ENCODE measurements around the gene CLIP3.

CLIP3 gene

DNA sequence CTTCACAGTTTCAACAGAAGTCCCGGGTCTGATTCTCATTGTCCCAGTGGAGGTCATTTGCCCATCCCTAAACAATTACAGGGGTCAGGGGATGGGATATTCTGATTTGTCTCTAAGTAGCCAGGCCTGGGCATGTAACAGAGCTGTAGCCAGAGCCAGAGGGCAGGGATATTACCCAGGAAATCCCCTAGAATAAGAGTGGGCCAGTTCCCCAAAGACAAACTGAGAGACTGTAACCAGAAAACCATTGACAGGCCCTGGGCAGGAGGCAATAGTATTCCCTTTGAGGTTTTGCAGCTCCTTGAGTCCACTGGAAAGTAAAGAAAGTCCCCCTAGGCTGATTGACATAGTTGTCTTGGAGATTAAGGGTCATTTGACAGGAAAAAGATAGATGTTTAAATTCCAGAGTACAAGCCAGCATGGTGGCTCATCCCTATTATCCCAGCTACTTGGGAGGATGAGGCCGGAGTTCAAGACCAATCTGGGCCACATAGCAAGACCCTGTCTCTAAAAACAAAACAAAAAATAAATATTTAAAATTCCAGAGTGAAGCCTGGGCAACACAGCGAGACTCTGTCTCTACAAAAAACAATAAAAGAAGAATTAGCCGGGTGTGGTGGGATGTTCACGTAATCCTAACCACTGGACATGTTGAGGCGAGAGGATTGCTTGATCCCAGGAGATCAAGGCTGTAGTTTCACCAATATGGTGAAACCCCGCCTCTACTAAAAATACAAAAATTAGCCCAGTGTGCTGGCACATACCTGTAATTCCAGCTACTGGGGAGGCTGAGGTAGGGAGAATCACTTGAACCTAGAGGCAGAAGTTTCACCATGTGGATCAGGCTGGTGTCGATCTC, 39.5 kb downstream of the CLIP3 start:
- TF ChIP-seq, protein P1, sequence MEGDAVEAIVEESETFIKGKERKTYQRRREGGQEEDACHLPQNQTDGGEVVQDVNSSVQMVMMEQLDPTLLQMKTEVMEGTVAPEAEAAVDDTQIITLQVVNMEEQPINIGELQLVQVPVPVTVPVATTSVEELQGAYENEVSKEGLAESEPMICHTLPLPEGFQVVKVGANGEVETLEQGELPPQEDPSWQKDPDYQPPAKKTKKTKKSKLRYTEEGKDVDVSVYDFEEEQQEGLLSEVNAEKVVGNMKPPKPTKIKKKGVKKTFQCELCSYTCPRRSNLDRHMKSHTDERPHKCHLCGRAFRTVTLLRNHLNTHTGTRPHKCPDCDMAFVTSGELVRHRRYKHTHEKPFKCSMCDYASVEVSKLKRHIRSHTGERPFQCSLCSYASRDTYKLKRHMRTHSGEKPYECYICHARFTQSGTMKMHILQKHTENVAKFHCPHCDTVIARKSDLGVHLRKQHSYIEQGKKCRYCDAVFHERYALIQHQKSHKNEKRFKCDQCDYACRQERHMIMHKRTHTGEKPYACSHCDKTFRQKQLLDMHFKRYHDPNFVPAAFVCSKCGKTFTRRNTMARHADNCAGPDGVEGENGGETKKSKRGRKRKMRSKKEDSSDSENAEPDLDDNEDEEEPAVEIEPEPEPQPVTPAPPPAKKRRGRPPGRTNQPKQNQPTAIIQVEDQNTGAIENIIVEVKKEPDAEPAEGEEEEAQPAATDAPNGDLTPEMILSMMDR (IDR thresholded peaks at IDR 0.05; ENCODE audit: insufficient read depth, low read length) = no peak
- TF ChIP-seq POLR2AphosphoS5 (IDR thresholded peaks at IDR 0.05; ENCODE audit: low read depth) = no peak
- no peak for TF ChIP-seq SPI1 (IDR thresholded peaks at IDR 0.05; ENCODE audit: borderline replicate concordance, low read depth)
- no peak for TF ChIP-seq GABPA (IDR thresholded peaks at IDR 0.05; ENCODE audit: low read depth)
- TF ChIP-seq, protein P2, sequence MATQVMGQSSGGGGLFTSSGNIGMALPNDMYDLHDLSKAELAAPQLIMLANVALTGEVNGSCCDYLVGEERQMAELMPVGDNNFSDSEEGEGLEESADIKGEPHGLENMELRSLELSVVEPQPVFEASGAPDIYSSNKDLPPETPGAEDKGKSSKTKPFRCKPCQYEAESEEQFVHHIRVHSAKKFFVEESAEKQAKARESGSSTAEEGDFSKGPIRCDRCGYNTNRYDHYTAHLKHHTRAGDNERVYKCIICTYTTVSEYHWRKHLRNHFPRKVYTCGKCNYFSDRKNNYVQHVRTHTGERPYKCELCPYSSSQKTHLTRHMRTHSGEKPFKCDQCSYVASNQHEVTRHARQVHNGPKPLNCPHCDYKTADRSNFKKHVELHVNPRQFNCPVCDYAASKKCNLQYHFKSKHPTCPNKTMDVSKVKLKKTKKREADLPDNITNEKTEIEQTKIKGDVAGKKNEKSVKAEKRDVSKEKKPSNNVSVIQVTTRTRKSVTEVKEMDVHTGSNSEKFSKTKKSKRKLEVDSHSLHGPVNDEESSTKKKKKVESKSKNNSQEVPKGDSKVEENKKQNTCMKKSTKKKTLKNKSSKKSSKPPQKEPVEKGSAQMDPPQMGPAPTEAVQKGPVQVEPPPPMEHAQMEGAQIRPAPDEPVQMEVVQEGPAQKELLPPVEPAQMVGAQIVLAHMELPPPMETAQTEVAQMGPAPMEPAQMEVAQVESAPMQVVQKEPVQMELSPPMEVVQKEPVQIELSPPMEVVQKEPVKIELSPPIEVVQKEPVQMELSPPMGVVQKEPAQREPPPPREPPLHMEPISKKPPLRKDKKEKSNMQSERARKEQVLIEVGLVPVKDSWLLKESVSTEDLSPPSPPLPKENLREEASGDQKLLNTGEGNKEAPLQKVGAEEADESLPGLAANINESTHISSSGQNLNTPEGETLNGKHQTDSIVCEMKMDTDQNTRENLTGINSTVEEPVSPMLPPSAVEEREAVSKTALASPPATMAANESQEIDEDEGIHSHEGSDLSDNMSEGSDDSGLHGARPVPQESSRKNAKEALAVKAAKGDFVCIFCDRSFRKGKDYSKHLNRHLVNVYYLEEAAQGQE (IDR thresholded peaks at IDR 0.05; ENCODE audit: insufficient replicate concordance, low read depth) = no peak
- H3K27ac ChIP-seq (replicated peaks) = no peak overlapping the region
- H3K27me3 ChIP-seq (ENCODE audit: insufficient read depth, poor library complexity, severe bottlenecking) = no peaks in the 10 kb centered on the region
- DNase-seq (ENCODE audit: low read depth in 1 of 2, low spot score in 1 of 2) = no peak
- no peak overlapping the region for H3K4me3 ChIP-seq (replicated peaks; ENCODE audit: insufficient read depth, low read length)

DNA sequence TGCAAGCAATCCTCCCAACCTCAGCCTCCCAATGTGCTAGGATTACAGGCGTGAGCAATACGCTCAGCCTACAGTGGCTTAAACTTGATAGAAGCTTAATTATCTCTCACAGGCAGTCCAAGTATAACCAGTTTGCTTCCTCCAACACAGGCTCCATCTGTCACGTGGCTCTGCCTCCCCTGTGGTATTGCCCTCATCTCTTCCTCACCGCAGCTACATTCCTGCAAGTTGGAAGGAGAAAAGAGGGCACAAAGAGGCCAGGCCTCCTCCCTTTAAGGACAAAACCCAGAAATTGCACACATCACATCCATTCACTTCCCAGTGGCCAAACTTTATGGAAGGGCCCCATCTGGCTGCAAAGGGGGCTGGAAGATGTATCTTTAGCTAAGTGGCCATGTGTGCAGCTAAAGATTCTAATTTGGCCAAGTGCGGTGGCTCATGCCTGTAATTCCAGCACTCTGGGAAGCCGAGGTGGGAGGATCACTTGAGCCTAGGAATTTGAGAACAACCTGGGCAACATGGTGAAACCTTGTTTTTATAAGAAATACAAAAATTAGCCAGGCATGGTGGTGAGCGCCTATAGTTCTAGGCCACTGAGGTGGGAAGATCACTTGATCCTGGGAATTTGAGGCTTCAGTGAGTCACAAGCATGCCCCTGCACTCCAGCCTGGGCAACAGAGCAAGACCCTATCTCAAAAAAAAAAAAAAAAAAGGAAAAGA, 40.8 kb downstream of the CLIP3 start:
- Histone ChIP-seq H3K27me3 (ENCODE audit: insufficient read depth, poor library complexity, severe bottlenecking) (no peaks in the 10 kb centered on the region), H3K27ac (replicated peaks) (no peak overlapping the region), H3K4me3 (replicated peaks; ENCODE audit: insufficient read depth, low read length) (no peak overlapping the region)
- no peak for DNase-seq (ENCODE audit: low read depth in 1 of 2, low spot score in 1 of 2)
- TF ChIP-seq SPI1 (IDR thresholded peaks at IDR 0.05; ENCODE audit: borderline replicate concordance, low read depth) = no peak
- no peak for TF ChIP-seq POLR2AphosphoS5 (IDR thresholded peaks at IDR 0.05; ENCODE audit: low read depth)
- TF ChIP-seq, protein P2 (IDR thresholded peaks at IDR 0.05; ENCODE audit: insufficient replicate concordance, low read depth) = no peak
- TF ChIP-seq, protein P1 (IDR thresholded peaks at IDR 0.05; ENCODE audit: insufficient read depth, low read length) = no peak
- TF ChIP-seq GABPA (IDR thresholded peaks at IDR 0.05; ENCODE audit: low read depth) = no peak

DNA sequence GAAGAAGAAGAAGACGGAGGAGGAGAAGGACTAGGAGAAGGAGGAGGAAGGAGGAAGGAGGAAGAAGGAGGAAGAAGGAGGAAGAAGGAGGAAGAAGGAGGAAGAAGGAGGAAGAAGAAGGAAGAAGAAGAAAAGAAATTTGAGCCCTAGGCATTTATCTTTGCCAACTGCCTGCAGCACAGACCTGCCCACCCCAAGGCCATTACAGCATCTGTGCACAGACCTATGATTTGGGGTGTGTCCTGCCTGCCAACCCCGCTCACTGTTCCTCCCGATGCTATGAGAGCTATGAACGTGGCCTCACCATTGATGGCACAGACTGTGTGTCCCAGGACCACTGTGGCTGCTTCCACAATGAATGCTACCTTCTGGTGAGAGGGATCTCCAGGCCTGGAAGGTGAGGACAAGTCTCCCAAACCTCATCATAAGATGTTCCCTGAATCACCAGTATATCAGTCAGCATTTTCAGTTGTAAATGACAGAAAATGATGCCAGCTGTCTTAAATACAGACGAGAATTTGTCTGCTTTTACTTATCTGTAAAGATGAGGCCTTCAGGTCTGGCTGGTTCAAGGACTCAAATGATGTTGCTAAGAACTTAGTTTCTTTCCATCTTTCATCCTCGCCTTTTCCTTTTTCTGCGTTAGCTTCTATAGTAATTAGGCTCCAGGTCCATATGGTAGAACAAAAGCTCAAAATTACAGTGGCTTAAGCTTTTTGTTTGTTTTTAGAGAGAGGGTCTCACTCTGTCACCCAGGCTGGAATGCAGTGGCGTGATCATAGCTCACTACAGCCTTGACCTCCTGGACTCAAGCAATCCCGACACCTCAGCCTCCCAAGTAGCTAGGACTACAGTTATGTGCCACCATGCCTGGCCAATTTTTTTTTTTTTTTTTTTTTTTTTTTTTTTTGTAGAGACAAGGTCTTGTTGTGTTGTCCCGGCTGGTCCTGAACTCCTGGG, 41.6 kb downstream of the CLIP3 start:
- TF ChIP-seq GABPA (IDR thresholded peaks at IDR 0.05; ENCODE audit: low read depth) = no peak
- TF ChIP-seq SPI1 (IDR thresholded peaks at IDR 0.05; ENCODE audit: borderline replicate concordance, low read depth) = no peak
- TF ChIP-seq, protein P1 (IDR thresholded peaks at IDR 0.05; ENCODE audit: insufficient read depth, low read length) = no peak
- no peak for TF ChIP-seq POLR2AphosphoS5 (IDR thresholded peaks at IDR 0.05; ENCODE audit: low read depth)
- Histone ChIP-seq H3K27me3 (ENCODE audit: insufficient read depth, poor library complexity, severe bottlenecking) (no peaks in the 10 kb centered on the region), H3K27ac (replicated peaks) (no peak overlapping the region), H3K4me3 (replicated peaks; ENCODE audit: insufficient read depth, low read length) (no peak overlapping the region)
- no peak for DNase-seq (ENCODE audit: low read depth in 1 of 2, low spot score in 1 of 2)
